GM12873 (cell line): Measurements from ENCODE around the gene EQTN.

Source experiments
- TF ChIP-seq, protein P1 (sequence below): IDR thresholded peaks from 2 replicates; pipeline ENCODE4 v1.5.1; 2012; ENCODE audit warnings: low read depth, mild to moderate bottlenecking, moderate library complexity, low read length, control low read depth; ENCODE audit not compliant: insufficient read depth; ENCODE audit errors: missing control alignments

The EQTN gene

DNA sequence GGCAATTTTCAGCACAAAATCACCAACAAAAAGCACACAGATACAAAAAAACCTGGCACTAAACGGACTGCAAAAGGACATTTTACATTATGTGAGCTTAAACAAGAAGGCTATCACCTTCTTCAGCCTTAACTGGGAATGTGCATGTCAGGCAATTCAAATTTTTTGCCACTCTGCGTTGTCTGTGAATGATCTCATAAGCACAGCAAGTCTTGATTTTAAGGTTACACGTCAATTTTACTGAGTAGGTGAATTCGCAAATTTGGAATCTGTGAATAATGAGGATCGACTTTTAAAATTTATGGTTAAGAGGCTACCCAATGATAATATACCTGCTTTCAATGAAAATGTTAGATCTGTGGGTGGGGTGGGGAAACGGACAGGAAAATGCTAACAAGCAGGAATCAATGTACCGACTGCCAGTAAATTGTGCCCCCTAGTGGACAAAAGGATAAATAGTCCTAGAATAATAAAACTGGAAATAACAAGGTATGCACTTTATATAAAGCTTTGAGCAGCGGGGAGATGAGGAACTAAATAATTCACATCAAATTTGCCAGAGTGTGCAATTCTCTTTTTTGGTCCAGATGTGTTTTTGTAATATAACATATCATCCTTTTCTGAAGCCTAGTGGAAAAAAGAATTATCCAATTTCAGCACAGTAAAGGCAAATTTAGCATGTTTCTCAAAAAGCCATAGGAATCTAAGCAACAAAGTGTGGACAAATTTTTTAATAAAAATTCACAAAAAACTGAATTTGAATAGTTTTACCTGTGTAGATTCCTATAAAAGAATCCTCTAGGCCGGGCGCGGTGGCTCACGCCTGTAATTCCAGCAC, 20.5 kb downstream of the EQTN start:
- TF ChIP-seq, protein P1, sequence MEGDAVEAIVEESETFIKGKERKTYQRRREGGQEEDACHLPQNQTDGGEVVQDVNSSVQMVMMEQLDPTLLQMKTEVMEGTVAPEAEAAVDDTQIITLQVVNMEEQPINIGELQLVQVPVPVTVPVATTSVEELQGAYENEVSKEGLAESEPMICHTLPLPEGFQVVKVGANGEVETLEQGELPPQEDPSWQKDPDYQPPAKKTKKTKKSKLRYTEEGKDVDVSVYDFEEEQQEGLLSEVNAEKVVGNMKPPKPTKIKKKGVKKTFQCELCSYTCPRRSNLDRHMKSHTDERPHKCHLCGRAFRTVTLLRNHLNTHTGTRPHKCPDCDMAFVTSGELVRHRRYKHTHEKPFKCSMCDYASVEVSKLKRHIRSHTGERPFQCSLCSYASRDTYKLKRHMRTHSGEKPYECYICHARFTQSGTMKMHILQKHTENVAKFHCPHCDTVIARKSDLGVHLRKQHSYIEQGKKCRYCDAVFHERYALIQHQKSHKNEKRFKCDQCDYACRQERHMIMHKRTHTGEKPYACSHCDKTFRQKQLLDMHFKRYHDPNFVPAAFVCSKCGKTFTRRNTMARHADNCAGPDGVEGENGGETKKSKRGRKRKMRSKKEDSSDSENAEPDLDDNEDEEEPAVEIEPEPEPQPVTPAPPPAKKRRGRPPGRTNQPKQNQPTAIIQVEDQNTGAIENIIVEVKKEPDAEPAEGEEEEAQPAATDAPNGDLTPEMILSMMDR, result peak; percentile 65

GRCh38 chr9:27273186-27273585, 23.8 kb downstream of the EQTN start:
- TF ChIP-seq, protein P1, result no peak

DNA sequence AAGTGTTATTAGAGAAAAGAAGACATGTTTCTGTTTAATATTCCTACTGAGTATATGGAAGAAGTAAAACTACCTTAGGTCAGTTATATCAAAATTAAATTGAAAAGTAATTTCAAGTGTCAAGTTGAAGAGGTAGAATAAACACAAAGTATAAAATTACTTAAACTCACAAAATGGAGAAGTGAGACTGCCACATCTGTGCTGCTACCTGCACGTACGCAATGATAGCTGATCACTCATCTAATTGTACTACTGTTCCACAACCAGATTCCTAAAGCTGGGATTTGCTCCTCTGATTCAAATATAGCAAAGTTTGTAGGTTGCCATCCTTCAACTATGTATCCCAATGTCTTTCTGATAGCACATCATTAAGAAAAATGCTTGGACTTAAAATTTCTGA, 24.8 kb downstream of the EQTN start:
- TF ChIP-seq, protein P1, result no peak

GRCh38 chr9:27261517-27262211, 35.3 kb downstream of the EQTN start:
- TF ChIP-seq, protein P1, result no peak

GRCh38 chr9:27260789-27261516, 36.0 kb downstream of the EQTN start:
- TF ChIP-seq, protein P1, result no peak

DNA sequence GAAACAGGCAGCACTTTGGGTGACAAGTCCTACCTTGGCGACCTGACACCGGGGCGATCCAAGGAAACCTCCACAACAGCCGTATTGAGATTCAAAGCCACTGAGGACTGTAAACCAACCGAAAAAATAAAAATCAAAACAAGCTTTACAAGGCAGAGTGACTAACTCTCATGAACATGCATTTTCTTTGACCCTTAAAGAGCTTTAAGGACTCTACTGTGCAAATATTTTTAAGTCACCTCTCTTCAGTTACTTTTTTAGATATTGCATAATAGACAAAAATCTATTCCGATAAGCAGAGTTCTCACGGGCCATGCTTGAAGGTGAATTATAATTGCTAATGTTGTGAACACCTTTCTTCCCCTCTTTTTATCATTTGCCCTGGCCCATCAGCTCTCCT, 38.3 kb downstream of the EQTN start:
- TF ChIP-seq, protein P1, result no peak

DNA sequence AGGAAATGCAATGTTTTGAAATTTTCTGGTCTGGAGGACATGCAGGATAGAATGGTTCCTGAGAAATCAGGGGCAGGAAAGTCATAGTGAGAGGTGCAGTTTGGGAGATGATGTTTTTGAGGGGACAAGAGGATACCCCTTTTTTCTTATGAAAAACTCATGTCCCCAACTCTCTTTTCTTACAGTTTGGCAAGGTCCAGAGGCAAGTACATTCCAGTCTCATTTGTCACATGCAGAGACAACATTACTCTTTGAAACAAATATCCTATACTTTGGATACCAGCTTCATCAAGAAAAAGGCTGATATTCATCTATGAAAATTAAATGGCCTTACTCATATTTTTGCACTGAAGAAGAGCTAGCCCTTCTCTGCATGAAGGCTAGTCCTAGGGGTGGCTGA, 48.2 kb downstream of the EQTN start:
- TF ChIP-seq, protein P1, result no peak
